Mesenteric fat pad (tissue), 1 donor: Measurements from ENCODE around the gene MRM3. TPM values are rescaled to one million over a fixed set of nuclear protein-coding genes. Genes with fewer than 3 reads are reported as not detected.
"Not testable (repeated sequence)": the region's sequence is repeated elsewhere in the genome, so short reads cannot be mapped to it uniquely, and the experiment has no call there.

Source experiments
- DNase-seq: peaks from one replicate; pipeline ENCODE4 v3.0.0-alpha.2; 2020; ENCODE audit warnings: low spot score
- total RNA-seq: library from RNA; stranded (reverse); fragmentation: NEBNext Ultra II Directional; extraction: Animal tissue kit (Norgen Biotek cat#: 25700); gene quantifications from one replicate; pipeline ENCODE4 v1.2.1, GENCODE V29; 2021
- donor health status: DM: yes; HTN: yes; CAD: no.

The MRM3 gene
- total RNA-seq, 1 donor from 2014 or later: 12.7 TPM

DNA sequence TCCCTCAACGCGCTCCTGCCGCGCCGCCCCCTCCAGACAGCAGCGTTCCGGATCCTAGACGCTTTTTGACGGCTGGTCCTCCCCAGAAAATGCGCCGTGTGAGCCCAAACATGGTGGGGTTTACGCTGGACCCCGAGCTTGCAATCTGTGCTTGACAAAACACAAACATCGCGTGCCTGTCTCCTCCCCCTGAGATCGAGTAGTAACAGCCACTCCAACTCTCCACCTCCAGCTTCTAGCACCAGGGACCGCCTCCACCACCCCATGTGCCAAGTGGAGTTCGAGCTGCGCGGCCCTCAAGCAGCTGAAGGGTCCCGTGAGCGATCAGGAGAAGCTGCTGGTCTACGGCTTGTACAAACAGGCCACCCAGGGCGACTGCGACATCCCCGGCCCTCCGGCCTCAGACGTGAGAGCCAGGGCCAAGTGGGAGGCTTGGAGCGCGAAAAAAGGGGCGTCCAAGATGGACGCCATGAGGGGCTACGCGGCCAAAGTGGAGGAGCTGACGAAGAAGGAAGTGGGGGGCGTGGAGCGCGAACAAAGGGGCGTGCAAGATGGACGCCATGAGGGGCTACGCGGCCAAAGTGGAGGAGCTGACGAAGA lies 29.4 kb upstream of the MRM3 start:
- no peak for DNase-seq

DNA sequence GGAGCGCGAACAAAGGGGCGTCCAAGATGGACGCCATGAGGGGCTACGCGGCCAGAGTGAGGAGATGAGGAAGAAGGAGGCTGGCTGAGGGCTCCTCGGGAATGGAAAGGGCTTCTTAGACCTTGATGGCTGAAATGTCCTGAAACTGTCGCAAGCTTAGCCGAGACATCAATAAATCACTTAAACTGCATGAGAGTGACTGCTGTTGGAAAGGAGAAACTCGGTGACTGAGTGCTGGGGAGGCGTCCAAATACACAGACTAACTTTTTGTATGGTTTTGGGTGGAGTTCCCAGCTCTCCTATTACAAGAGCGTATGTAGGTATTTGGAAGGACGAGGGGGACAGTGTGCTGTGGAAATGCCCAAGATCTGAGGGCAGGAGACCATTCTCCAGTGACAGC lies 28.7 kb upstream of the MRM3 start:
- DNase-seq: no peak

DNA sequence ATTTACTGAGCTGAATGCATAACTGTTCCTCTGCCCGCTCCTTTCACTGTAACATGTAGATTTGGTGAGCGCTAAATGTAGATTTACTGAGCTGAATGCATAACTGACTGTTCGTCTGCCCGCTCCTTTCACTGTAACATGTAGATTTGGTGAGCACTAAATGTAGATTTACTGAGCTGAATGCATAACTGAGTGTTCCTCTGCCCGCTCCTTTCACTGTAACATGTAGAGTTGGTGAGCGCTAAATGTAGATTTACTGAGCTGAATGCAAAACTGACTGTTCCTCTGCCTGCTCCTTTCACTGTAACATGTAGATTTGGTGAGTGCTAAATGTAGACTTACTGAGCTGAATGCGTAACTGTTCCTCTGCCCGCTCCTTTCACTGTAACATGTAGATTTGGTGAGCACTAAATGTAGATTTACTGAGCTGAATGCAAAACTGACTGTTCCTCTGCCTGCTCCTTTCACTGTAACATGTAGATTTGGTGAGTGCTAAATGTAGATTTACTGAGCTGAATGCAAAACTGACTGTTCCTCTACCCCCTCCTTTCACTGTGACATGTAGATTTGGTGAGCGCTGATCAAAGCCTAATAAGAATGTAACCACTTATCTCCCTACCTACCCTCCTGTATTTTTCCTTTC lies 26.7 kb upstream of the MRM3 start:
- DNase-seq: not testable (repeated sequence)

DNA sequence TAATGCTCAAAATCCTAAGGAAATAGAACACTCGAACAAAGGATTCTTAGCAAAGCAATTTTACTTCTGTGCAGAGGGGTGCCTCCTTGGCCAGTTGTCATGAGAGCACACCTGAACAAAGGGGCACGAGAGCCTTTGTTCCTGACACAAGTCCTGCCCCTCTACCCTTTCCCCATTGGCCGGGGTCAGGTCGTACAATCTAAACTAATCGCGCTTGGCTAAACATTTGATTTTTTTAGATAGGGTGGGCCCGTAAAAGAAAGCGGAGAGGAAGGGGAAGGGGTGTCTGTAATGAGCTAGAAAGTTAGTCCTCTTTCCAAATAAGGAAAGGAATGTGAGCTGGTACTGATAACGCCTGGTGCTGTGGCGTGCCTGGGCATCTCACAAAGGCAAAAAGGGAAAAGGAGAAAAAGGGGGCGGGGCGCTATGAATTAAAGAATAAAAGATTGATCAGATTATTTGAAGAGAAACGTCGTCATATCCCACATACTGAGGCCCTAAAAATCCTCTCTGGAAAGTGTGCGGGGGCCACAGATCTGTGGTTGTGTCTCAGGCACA lies 26.1 kb upstream of the MRM3 start:
- not testable (repeated sequence) for DNase-seq

DNA sequence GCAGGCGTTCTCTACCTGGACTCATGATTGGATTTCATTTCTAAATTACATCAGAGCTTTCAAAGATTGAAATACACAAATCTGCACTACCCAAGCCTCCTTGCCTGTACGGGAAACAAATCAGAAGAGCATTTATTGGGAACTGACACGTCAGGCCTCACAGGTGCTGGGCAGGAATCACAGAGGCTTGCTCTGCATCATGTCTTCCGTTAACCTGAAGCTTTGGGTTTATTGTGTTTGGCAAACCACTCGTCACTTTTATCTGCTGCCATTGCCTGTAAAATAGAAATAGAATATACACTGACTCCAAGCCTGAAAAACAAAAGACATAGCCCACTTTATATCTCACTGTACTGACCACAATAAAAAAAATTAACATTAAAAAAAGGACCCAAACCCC lies 22.2 kb upstream of the MRM3 start:
- no peak for DNase-seq

DNA sequence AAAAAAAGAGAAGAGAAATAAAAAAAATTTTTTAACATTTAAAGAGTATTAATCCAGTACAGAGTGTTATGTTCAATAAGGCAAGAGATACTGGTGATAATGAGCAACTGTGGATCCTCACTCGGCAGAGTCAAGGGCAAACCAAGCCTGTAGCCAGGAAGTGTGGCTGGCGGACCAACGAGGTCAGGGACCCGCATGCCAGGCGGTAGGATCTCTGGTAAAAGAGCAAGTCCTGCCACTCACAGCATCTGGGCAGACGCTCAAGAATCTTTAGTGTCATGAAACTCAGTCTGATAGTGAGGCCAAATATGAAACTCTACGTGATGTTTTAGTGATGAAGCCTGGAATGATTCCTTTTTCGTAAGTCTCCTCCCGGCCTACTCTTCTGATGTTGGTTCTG lies 21.8 kb upstream of the MRM3 start:
- no peak for DNase-seq

DNA sequence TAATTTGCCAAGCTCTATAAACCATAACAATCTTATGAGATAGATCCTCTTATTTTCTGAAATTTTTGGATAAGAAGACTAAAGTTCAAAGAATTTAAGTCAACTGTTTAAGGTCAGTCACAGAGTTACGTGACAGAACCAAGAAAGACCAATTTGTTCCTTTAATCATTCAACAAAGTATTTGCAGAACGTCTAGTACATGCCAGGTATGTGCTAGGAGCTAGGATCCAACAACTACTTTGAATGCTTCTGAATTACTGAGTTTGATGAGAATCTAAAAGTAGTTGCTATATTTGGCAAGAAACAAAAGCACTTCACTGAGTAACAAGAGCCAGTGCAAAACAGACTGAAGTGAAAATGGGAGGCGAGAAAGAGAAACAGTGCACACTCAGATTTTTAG lies 15.1 kb upstream of the MRM3 start:
- DNase-seq: no peak

DNA sequence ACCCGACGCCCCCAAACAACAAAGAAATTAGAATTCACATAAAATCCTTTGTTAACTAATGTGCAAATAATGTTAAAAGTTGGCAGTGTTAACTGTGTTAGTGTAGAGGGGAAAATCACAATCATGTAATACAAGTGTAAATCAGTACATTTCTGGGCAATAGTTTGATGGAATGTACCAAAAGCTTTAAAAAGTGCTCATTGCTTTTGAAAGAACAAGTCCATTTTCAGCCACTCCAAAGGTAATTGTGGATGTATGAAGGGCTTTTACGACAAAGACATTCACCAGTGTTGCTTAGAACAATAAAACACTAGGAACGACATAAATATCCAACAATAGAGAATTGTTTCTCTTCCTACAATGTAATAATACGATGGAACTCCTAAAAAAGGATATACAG lies 9.1 kb upstream of the MRM3 start:
- no peak for DNase-seq

DNA sequence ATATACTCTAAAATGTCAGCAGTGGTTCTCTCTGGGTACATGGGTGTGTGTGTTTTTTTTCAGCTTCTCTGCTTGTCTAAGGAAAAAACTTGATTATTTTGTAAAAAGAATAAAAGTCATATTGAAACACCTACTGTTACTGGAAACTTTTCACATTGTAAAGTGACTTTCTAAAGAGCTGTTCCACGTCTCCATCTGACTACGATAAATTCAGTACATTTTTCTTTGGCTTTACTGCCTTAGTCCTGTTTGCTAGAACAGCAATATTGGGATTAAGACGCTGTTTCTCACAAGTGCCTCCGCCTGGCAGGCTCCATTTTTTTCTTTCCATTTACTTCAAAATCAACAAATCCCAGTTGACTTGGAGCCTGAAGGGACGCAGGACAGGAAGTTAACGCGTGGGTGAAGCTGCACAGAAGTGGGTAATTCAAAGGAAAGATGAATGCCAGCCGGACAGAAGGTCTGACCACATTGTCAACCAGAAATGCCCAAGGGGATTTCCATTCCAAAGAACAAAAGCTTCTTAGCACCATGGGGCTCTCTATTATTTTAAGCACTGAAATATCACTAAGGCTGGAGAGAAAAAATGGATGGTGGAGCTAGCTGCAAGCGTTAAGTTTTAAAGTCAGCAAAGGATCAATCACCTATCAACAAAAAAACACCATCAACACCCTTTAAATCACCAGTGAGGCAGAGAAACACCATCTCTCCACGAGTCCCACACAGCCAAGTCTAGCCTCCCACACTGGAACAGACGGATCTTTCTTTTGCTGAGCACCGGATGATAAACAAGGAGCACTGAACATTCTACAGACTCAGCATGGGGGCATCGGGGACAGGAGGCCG lies 8.5 kb upstream of the MRM3 start:
- DNase-seq: peak; percentile 20

DNA sequence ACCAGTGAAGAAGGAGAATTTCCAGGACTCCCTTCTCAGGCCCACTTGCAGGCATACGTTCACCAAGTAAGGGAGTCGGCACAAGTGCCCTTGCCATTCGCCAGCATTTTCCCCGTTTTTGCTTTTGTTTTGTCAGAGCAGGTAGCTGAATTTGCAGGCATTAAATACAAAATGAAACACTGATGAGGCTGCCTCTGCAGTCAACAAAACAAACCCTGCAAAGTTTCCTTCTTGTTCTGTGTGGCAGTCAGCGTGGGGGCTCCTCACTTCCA lies 7.9 kb upstream of the MRM3 start:
- peak; percentile 18 for DNase-seq

DNA sequence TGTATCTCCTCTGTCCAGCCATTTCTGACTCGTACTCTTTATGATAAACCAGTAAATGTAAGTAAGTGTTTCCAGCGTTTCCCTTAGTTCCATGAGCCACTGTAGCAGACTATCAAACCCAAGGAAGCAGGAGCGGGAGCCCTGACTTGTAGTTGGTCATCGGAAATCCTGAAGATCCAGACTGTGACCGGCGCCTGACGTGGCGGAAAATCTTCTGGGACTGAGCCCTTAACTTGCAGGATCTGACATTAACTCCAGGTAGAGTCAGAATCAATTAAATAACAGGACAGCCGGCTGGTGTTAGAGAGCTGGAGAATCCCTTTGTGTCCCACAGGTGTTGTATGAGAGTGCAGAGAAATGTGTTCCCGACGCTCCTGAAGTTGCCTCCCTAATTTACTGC lies 4.1 kb upstream of the MRM3 start:
- DNase-seq: no peak

DNA sequence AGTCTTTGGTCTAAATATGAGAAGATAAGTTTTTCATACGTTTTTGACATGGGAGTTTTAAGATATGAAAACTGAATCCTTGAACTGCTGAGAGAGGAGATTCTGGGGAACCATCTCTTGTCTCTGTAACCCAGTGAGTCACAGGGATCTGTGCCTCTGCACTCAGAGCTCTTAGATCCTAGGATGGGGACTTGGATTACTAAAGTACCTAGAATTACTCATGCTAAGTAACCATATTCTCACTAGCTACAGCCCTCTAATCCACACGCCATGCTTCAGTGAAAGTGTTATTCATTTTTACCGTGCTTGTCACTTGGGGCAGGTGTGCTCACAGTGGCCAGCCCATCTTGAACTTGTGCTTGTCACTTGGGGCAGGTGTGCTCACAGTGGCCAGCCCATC lies 2.0 kb downstream of the MRM3 start:
- DNase-seq: no peak

DNA sequence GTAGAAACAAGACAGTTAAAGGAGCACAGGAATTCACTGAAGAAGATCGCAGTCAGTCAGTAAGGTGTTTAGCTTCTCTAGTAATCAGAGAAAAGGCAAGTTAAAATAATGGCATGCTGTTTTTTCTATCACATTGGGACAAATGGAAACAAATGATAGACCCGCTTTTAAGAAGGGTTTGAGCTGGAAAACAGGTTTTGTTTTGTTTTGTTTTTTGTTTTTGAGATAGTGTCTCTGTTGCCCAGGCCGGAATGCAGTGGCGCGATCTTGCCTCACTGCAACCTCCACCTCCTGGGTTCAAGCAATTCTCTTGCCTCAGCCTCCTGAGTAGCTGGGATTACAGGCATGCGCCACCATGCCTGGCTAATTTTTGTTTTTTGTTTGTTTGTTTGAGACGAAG lies 3.7 kb downstream of the MRM3 start:
- not testable (repeated sequence) for DNase-seq

DNA sequence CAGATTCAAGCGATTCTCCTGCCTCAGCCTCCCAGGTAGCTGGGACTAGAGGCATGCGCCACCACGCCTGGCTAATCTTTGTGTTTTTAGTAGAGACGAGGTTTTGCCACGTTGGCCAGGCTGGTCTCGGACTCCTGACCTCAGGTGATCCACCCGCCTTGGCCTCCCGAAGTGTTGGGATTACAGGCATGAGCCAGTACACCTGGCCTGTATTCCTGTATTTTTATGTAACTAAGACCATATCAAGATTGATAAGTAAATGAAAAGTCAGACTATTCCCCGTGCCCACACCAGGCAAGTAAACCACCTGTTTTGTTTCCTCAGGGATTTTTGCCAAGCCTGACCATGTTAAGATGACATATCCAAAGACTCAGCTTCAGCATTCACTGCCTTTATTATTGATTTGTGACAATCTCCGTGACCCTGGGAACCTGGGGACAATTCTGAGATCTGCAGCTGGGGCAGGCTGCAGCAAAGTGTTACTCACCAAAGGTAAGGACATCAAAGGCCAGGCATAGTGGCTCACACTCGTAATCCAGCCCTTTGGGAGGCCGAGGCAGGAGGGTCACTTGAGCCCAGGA lies 5.6 kb downstream of the MRM3 start:
- DNase-seq: no peak

DNA sequence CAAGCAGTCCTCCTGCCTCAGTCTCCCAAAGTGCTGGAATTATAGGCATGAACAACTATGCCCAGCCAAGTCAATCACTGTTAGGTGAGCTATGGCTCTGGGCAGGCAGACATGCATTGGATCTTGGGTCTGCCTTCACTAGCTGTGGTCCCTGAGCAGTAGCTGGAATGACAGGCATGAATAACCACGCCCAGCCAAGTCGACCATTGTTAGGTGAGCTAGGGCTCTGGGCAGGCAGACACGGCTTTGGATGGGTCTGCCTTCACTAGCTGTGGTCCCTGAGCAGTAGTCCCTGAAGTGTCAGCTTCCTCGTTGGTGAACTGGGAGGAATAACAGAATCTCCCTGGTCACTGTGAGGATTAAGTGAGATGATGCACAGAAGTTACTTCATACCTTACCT lies 6.4 kb downstream of the MRM3 start:
- DNase-seq: no peak

DNA sequence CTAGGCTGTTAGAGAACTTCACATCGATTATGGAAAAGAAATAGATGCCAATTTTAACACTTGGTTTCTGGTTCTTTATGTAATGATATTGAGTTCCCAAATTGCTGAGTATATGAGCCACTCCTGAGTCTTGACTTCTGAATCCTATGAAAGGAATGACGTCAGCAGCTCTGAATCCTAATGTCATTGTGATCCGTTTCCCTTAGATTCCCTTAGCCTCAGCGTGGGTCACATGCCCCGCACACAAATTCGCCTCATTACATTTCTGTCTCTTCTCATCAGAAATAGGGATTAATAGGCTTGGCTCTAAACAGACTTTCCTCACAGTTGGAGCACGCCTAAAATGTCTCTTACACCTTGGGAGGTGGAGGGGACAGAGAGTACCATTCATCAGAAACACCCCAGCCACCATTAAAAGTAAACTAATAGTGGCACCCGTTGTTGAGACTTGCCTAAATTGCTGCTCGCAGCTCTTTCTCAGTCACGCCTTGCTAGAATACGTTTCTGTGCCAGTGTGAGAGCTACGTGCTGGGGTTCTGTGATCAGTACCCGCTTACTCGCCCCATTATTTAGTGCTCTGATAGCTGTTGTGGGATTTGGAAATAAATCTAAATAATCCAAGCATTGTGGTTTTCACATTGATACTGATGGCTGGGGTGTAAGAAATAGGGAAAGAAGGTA lies 7.1 kb downstream of the MRM3 start:
- no peak for DNase-seq

DNA sequence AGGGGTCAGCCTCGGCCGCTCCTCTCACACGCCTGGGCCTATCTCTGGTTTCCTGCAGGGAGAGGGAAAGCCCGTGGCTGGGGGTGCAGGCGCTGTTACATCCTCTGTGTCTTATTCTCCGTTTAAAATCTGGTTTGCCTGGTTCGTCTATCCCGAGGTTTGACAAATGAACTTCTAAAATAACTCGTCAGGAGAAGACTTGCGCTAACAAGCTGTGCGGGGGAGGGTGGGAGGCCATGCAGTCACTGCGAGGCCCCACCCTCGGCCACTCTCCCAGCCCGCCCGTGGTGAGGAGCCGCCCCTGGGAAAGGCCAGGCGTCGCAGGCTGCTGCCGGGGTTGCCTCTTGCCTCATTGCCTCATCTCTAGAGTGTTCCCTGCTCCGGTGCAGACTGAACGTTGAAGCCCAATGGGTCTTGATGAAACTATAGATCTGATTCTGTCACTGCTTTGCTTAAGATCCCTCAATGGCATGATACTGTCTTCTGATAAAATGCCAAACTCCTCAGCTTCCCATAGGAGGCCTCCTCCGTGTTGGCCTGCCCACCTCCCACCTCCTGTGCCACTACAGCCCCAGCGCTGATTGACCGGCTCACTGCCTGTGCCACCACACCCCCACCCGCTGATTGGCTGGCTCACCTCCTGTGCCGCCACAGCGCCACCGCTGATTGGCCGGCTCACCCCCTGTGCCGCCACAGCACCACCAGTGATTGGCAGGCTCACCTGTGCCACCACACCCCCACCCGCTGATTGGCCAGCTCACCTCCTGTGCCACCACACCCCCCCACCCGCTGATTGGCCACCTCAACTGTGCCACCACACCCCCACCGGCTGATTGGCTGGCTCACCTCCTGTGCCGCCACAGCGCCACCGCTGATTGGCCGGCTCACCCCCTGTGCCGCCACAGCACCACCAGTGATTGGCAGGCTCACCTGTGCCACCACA lies 8.0 kb downstream of the MRM3 start:
- DNase-seq: not testable (repeated sequence)

DNA sequence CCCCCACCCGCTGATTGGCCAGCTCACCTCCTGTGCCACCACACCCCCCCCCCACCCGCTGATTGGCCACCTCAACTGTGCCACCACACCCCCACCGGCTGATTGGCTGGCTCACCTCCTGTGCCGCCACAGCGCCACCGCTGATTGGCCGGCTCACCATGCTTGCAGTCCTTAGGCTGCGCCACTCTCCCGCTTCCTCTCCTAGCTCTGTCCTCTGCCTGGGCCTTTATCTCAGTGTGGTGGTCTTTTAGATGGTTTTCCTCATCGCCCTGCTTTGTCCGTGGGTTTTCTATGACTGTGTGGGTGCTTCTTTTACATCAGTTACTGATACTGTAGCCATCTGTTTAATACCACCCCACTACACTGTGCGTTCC lies 8.7 kb downstream of the MRM3 start:
- not testable (repeated sequence) for DNase-seq

DNA sequence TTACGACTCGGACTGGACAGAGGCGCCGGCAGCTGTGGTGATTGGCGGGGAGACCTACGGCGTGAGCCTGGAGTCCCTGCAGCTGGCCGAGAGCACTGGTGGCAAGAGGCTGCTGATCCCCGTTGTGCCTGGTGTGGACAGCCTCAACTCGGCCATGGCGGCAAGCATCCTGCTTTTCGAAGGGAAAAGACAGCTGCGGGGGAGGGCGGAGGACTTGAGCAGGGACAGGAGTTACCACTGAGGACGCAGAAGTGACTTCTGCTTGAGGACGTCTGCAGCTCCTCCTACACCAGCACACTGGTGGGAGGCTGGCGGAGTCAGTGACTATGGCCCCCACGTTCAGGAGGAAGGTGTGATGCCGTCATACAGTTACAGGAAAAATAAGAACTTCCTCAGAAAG lies 9.7 kb downstream of the MRM3 start:
- DNase-seq: no peak

DNA sequence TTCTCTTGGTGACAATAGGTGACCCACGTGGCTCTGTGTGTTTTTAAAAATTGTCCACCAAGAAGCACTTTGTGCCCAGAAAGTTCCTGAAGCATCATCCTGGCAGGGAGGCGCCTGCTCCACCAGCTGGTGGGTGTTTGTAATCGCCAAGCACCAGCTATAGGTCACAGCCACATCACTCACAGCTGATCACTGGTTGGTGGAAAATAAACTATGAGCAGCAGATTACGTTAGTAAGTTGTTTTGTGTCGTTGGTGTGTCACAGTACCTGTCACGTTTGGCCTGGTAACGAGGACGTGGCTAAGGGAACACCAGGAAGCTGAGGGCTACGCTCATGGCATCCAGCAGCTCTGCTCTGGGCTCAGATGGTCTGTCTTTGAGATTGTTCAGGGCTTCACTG lies 10.1 kb downstream of the MRM3 start:
- no peak for DNase-seq
